HCT116 (cell line): ENCODE data around the gene TLCD1. TPM values are rescaled to one million over a fixed set of nuclear protein-coding genes. Genes with fewer than 3 reads are reported as not detected.

ENCODE experiments used
- ATAC-seq: fragments of 200-7000 bp; cut with Tn5 transposase; 2 replicates; pipeline ENCODE4 v1.9.1; 2020; ENCODE audit warnings: mild to moderate bottlenecking, moderate library complexity
- BruUV-seq: library from RNA; stranded (reverse); fragments of 400-500 nt; replicated peaks from 2 replicates; lab custom pipeline; 2021; lab: Mats Ljungman, UMichigan
- CTCF ChIA-PET: fragments of 300-600 bp; sonication (Branson Sonifier 250); formaldehyde crosslinking; loops from one replicate; lab custom pipeline; 2021; ENCODE audit warnings: antibody characterized with exemption; lab: Charles Lee
- POLR2A ChIA-PET: fragments of 300-600, 350-600 bp; sonication (Branson Sonifier 250); formaldehyde crosslinking; loops from one replicate; lab custom pipeline; 2021; ENCODE audit warnings: antibody characterized with exemption; lab: Charles Lee
- RAD21 ChIA-PET, 2 experiments: fragments of 300-600 bp; sonication (Branson Sonifier 250); formaldehyde crosslinking; loops; one replicate each; lab custom pipeline; 2023; ENCODE audit warnings: low total read pairs in 2 of 2; ENCODE audit not compliant: uncharacterized antibody in 2 of 2, unreplicated experiment in 2 of 2, low non-redundant PET in 1 of 2; lab: Charles Lee
- DNase-seq: peaks from one replicate; pipeline ENCODE4 v3.0.0-alpha.2; 2010; ENCODE audit warnings: low read depth, low spot score
- H2AFZ ChIP-seq: fragments of 200-600 bp; shearing (Covaris generic), sonication (generic); 2 replicates; pipeline ENCODE4 v1.6.1; 2017; ENCODE audit warnings: low read depth, mixed run types, mixed read lengths, antibody characterized with exemption, low read length; ENCODE audit not compliant: poor library complexity, severe bottlenecking
- H3K27ac ChIP-seq: 2 replicates; pipeline ENCODE4 v1.5.1; 2012; ENCODE audit warnings: low read depth, low read length
- H3K27me3 ChIP-seq: fragments of 200-600 bp; sonication (generic); 2 replicates; pipeline ENCODE4 v1.6.1; 2016; ENCODE audit warnings: mixed run types, low read length, mixed read lengths; ENCODE audit not compliant: insufficient read depth
- H3K36me3 ChIP-seq, 2 experiments: fragments of 200-500 bp in 1 of 2; fragments of 200-600 bp in 1 of 2; sonication (Bioruptor generic) in 1 of 2; sonication (generic) in 1 of 2; 2 replicates each; pipeline versions ENCODE4 v1.5.1 to v1.6.1; 2014 to 2016; ENCODE audit warnings: low read length in 2 of 2, inconsistent platforms in 1 of 2, mixed read lengths in 1 of 2, mixed run types in 1 of 2; ENCODE audit not compliant: insufficient read depth in 2 of 2, control insufficient read depth in 1 of 2
- H3K4me1 ChIP-seq, 2 experiments: fragments of 200-600 bp in 1 of 2; sonication (generic) in 1 of 2; 2 replicates each; pipeline versions ENCODE4 v1.5.1 to v1.6.1; 2012 to 2017; ENCODE audit warnings: low read length in 2 of 2, inconsistent platforms in 1 of 2, mild to moderate bottlenecking in 1 of 2, mixed read lengths in 1 of 2, mixed run types in 1 of 2, moderate library complexity in 1 of 2; ENCODE audit not compliant: insufficient read depth in 2 of 2, control insufficient read depth in 1 of 2
- H3K4me2 ChIP-seq: fragments of 200-600 bp; sonication (generic); 2 replicates; pipeline ENCODE4 v1.6.1; 2017; ENCODE audit warnings: mixed run types, low read length, mixed read lengths
- H3K4me3 ChIP-seq, 2 experiments: fragments of 200-600 bp in 1 of 2; sonication (generic) in 1 of 2; replicated peaks in 1 of 2; 2 replicates each; pipeline ENCODE4 v1.5.1; 2011 to 2016; ENCODE audit warnings: low read length in 2 of 2, control low read depth in 1 of 2, low read depth in 1 of 2, mild to moderate bottlenecking in 1 of 2, mixed read lengths in 1 of 2, mixed run types in 1 of 2
- H3K79me2 ChIP-seq: fragments of 200-600 bp; sonication (generic); 2 replicates; pipeline ENCODE4 v1.6.1; 2017; ENCODE audit warnings: mild to moderate bottlenecking, mixed run types, low read length, moderate library complexity, mixed read lengths; ENCODE audit not compliant: insufficient read depth
- H3K9ac ChIP-seq: fragments of 200-600 bp; sonication (generic); 2 replicates; pipeline ENCODE4 v1.6.1; 2016; ENCODE audit warnings: low read length, mixed read lengths
- H3K9me2 ChIP-seq: fragments of 200-600 bp; sonication (generic), shearing (Covaris generic); 2 replicates; pipeline ENCODE4 v1.6.1; 2017; ENCODE audit warnings: mixed run types, mild to moderate bottlenecking, moderate library complexity; ENCODE audit not compliant: insufficient read depth
- H3K9me3 ChIP-seq, 2 experiments: fragments of 200-500 bp in 1 of 2; fragments of 200-600 bp in 1 of 2; sonication (Bioruptor generic) in 1 of 2; sonication (generic) in 1 of 2; 2 replicates each; pipeline ENCODE4 v1.6.1; 2014 to 2017; ENCODE audit warnings: low read length in 2 of 2, mixed read lengths in 2 of 2, inconsistent platforms in 1 of 2, low read depth in 1 of 2, mild to moderate bottlenecking in 1 of 2, mixed run types in 1 of 2, moderate library complexity in 1 of 2; ENCODE audit not compliant: control insufficient read depth in 1 of 2, insufficient read depth in 1 of 2
- H4K20me1 ChIP-seq: fragments of 200-600 bp; sonication (generic), shearing (Covaris generic); 2 replicates; pipeline ENCODE4 v1.6.1; 2017; ENCODE audit warnings: mixed run types, mild to moderate bottlenecking, moderate library complexity; ENCODE audit not compliant: insufficient read depth
- ELF1 ChIP-seq: IDR thresholded peaks from 2 replicates; pipeline ENCODE4 v1.6.1; 2012; ENCODE audit warnings: low read depth, borderline replicate concordance
- EZH2phosphoT487 ChIP-seq: fragments of 200-600 bp; IDR thresholded peaks from 2 replicates; pipeline ENCODE4 v1.6.1; 2018; ENCODE audit warnings: antibody characterized with exemption, borderline replicate concordance
- JUND ChIP-seq: IDR thresholded peaks from 2 replicates; pipeline ENCODE4 v1.6.1; 2012
- POLR2AphosphoS5 ChIP-seq: IDR thresholded peaks from 2 replicates; pipeline ENCODE4 v1.6.1; 2011; ENCODE audit warnings: mild to moderate bottlenecking, low read depth, low read length, moderate library complexity
- RAD21 ChIP-seq: IDR thresholded peaks from 2 replicates; pipeline ENCODE4 v1.6.1; 2012; ENCODE audit warnings: low read depth, mild to moderate bottlenecking
- REST ChIP-seq: IDR thresholded peaks from 2 replicates; pipeline ENCODE4 v1.6.1; 2012; ENCODE audit warnings: low read depth
- SRF ChIP-seq: IDR thresholded peaks from 2 replicates; pipeline ENCODE4 v1.6.1; 2012; ENCODE audit warnings: low read depth
- ZFX ChIP-seq: fragments of 450-650 bp; IDR thresholded peaks from 2 replicates; pipeline ENCODE4 v1.6.1; 2017
- intact Hi-C: fragments of 100-400 bp; cut with micrococcal nuclease; formaldehyde crosslinking; loops from 2 replicates; pipeline ENCODE4 v1.10.0; 2022
- total RNA-seq: library from RNA; stranded (reverse); gene quantifications from one replicate; pipeline ENCODE4 v1.2.1, GENCODE V29; 2021; ENCODE audit not compliant: unreplicated experiment
- TF ChIP-seq, protein P1 (sequence below), 3 experiments: fragments of 200-600 bp in 1 of 3; sonication (generic) in 1 of 3; IDR thresholded peaks in 2 of 3; conservative IDR thresholded peaks in 1 of 3; 2 replicates each; pipeline ENCODE4 v1.5.1; 2012 to 2017; ENCODE audit warnings: low read depth in 2 of 3, low read length in 2 of 3, antibody characterized with exemption in 1 of 3, borderline replicate concordance in 1 of 3, control low read depth in 1 of 3, mild to moderate bottlenecking in 1 of 3, mixed read lengths in 1 of 3, mixed run types in 1 of 3, moderate library complexity in 1 of 3; ENCODE audit not compliant: insufficient read depth in 1 of 3

TLCD1 gene
- total RNA-seq, 1 experiment from 2014 or later: 28.3 TPM

DNA sequence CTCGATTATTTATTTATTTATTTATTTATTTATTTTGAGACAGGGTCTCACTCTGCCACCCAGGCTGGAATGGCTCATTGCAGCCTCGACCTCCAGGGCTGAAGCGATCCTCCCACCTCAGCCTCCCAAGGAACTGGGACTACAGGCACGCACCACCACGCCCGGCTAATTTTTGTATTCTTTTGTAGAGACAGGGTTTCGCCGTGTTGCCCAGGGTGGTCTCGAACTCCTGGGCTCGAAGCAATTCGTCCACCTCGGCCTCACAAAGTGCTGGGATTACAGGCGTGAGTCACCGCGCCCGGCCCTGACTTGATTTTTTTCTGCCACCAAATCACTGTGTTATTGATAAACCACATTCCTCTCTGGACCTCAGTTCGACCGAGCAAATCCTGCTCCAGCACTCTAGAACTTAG lies 7.0 kb downstream of the TLCD1 start:
- Histone ChIP-seq H3K4me1 (peaks cover 33 to 45% of the 10 kb centered on the region in 2 experiments), H4K20me1 (peaks cover 11% of the 10 kb centered on the region; the same call in 1 of the 2 replicates), H2AFZ (no peak overlapping the region), H3K27me3 (no peaks in the 10 kb centered on the region), H3K9me2 (no peaks in the 10 kb centered on the region), H3K9ac (peak overlapping the region; percentile 99), H3K27ac (peak overlapping the region; percentile 89)
- TSS peak; percentile 27 for BruUV-seq
- intact Hi-C loops: loop anchor here (2.0 kb wide), 1 partner anchor 234 kb away; no protein-coding TSS in a partner anchor
- CTCF ChIA-PET: interaction anchor here (0.7 to 1.3 kb wide), 9 partner anchors 8 to 398 kb away, joined by 3 to 13 read pairs (median 4); partner anchors contain the start of genes BLTP2, NEK8, PHF12 and PROCA1
- RAD21 ChIA-PET: no interaction called here
- POLR2A ChIA-PET: interaction anchor here (0.6 to 2.6 kb wide), 27 partner anchors 8 to 405 kb away, joined by 3 to 42 read pairs (median 5); partner anchors contain the start of genes FAM222B, NEK8, PHF12 and PIGS
- no peak for DNase-seq
- no peak for TF ChIP-seq EZH2phosphoT487
- TF ChIP-seq ZFX: no peak
- no peak; the same call in 1 of the 2 replicates for TF ChIP-seq JUND
- TF ChIP-seq, all 23 proteins: peak for 0
- ATAC-seq: peak; percentile 30
- H3K36me3 ChIP-seq: peaks cover 22 to 36% of the 10 kb centered on the region in 2 experiments; a peak in 3 of 4 replicates
- peak overlapping the region; percentile 77 for H3K4me2 ChIP-seq
- H3K79me2 ChIP-seq: peaks cover 43% of the 10 kb centered on the region
- no peaks in the 10 kb centered on the region for H3K9me3 ChIP-seq
- H3K4me3 ChIP-seq: peak overlapping the region; percentile 98 to 99

- H3K36me3 ChIP-seq: peaks cover 19 to 34% of the 10 kb centered on the region in 2 experiments; a peak in 3 of 4 replicates
- no peak for DNase-seq
- H3K9me3 ChIP-seq: no peaks in the 10 kb centered on the region
- intact Hi-C loops: loop anchor here (2.0 kb wide), 1 partner anchor 234 kb away; no protein-coding TSS in a partner anchor
- H3K27ac ChIP-seq: peak overlapping the region; percentile 89
- H3K4me2 ChIP-seq: peak overlapping the region; percentile 77
- H3K9ac ChIP-seq: peak overlapping the region; percentile 21; the same call in 1 of the 2 replicates
- H3K4me3 ChIP-seq: peak overlapping the region; percentile 98 to 99; a peak in 3 of 4 replicates
- peaks cover 37% of the 10 kb centered on the region for H3K79me2 ChIP-seq
- H3K9me2 ChIP-seq: no peaks in the 10 kb centered on the region
- CTCF ChIA-PET: no interaction called here
- no peak for ATAC-seq
- H2AFZ ChIP-seq: no peak overlapping the region
- H4K20me1 ChIP-seq: peaks cover 11% of the 10 kb centered on the region; the same call in 1 of the 2 replicates
- RAD21 ChIA-PET: no interaction called here
- H3K27me3 ChIP-seq: no peaks in the 10 kb centered on the region
- POLR2A ChIA-PET: interaction anchor here (1.1 to 1.5 kb wide), 2 partner anchors 90 to 231 kb away, joined by 6 to 10 read pairs; no protein-coding TSS in a partner anchor
- no TSS peak for BruUV-seq
- peaks cover 28 to 40% of the 10 kb centered on the region in 2 experiments for H3K4me1 ChIP-seq
- TF ChIP-seq ELF1: no peak
- no peak for TF ChIP-seq EZH2phosphoT487
- TF ChIP-seq RAD21: no peak
- TF ChIP-seq, protein P1, sequence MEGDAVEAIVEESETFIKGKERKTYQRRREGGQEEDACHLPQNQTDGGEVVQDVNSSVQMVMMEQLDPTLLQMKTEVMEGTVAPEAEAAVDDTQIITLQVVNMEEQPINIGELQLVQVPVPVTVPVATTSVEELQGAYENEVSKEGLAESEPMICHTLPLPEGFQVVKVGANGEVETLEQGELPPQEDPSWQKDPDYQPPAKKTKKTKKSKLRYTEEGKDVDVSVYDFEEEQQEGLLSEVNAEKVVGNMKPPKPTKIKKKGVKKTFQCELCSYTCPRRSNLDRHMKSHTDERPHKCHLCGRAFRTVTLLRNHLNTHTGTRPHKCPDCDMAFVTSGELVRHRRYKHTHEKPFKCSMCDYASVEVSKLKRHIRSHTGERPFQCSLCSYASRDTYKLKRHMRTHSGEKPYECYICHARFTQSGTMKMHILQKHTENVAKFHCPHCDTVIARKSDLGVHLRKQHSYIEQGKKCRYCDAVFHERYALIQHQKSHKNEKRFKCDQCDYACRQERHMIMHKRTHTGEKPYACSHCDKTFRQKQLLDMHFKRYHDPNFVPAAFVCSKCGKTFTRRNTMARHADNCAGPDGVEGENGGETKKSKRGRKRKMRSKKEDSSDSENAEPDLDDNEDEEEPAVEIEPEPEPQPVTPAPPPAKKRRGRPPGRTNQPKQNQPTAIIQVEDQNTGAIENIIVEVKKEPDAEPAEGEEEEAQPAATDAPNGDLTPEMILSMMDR (IDR thresholded peaks at IDR 0.05 in 2 of 3, conservative IDR thresholded peaks at IDR 0.05 in 1 of 3; ENCODE audit: borderline replicate concordance in 1 of 3, insufficient read depth in 1 of 3, low read depth in 2 of 3, low read length in 2 of 3): no peak
- TF ChIP-seq POLR2AphosphoS5: no peak
- TF ChIP-seq SRF: no peak
- no peak for TF ChIP-seq JUND
- TF ChIP-seq REST: no peak
Observed at GRCh38 chr17:28718333-28719020, 7.6 kb downstream of the TLCD1 start.
